Activated effector memory CD4-positive, alpha-beta T cell treated with Interleukin-2 at 50 U/mL for 16 hours (primary cell): ENCODE data around the gene PRKCA.
"Not testable (repeated sequence)": the region's sequence is repeated elsewhere in the genome, so short reads cannot be mapped to it uniquely, and the experiment has no call there.

ENCODE experiments used
- DNase-seq: peaks from one replicate; pipeline ENCODE4 v3.0.0-alpha.2; 2020

PRKCA gene

GRCh38 chr17:66301864-66302741, at the start of gene PRKCA:
TSS of gene PRKCA (plus strand) at chr17:66302613.
- DNase-seq: peak; percentile 67

- DNase-seq: not testable (repeated sequence)
Measured at GRCh38 chr17:66253458-66253857, 49.0 kb upstream of the PRKCA start.

GRCh38 chr17:66255112-66255511, 47.3 kb upstream of the PRKCA start:
- DNase-seq: no peak

- no peak for DNase-seq
Measured at GRCh38 chr17:66255527-66255971, 46.9 kb upstream of the PRKCA start.

- no peak for DNase-seq
Measured at GRCh38 chr17:66260275-66260674, 42.1 kb upstream of the PRKCA start.

- DNase-seq: no peak
Measured at GRCh38 chr17:66260688-66261087, 41.7 kb upstream of the PRKCA start.

- DNase-seq: no peak
Measured at GRCh38 chr17:66262767-66263166, 39.6 kb upstream of the PRKCA start.

- no peak for DNase-seq
Measured at GRCh38 chr17:66264696-66265095, 37.7 kb upstream of the PRKCA start.

- DNase-seq: no peak
Measured at GRCh38 chr17:66268247-66268927, 34.0 kb upstream of the PRKCA start.

GRCh38 chr17:66270106-66270505, 32.3 kb upstream of the PRKCA start:
- DNase-seq: no peak

GRCh38 chr17:66271512-66271911, 30.9 kb upstream of the PRKCA start:
- no peak for DNase-seq

- DNase-seq: no peak
Measured at GRCh38 chr17:66272811-66273585, 29.4 kb upstream of the PRKCA start.

GRCh38 chr17:66273586-66273848, 28.9 kb upstream of the PRKCA start:
- DNase-seq: no peak

- no peak for DNase-seq
Measured at GRCh38 chr17:66275651-66276050, 26.8 kb upstream of the PRKCA start.

- no peak for DNase-seq
Measured at GRCh38 chr17:66276328-66276937, 26.0 kb upstream of the PRKCA start.

- no peak for DNase-seq
Measured at GRCh38 chr17:66277191-66277590, 25.2 kb upstream of the PRKCA start.

GRCh38 chr17:66281661-66282369, 20.6 kb upstream of the PRKCA start:
- no peak for DNase-seq

GRCh38 chr17:66283296-66283934, 19.0 kb upstream of the PRKCA start:
- DNase-seq: no peak

- no peak for DNase-seq
Measured at GRCh38 chr17:66283971-66284370, 18.4 kb upstream of the PRKCA start.

- DNase-seq: no peak
Measured at GRCh38 chr17:66285149-66285548, 17.3 kb upstream of the PRKCA start.

- no peak for DNase-seq
Measured at GRCh38 chr17:66287911-66288310, 14.5 kb upstream of the PRKCA start.

- DNase-seq: no peak
Measured at GRCh38 chr17:66290101-66290722, 12.2 kb upstream of the PRKCA start.
